B cell (primary cell): ENCODE results near the gene VASH1. TPM values are rescaled to one million over a fixed set of nuclear protein-coding genes. Genes with fewer than 3 reads are reported as not detected.

Experiments
- ATAC-seq: fragments of 200-7000 bp; cut with Tn5 transposase; one replicate; pipeline ENCODE4 v1.10.0; 2021; ENCODE audit warnings: low read depth, mild to moderate bottlenecking, moderate number of reproducible peaks, moderate library complexity
- CTCF ChIA-PET: fragments of 350-600 bp; sonication (Branson Sonifier 250); formaldehyde crosslinking; loops from one replicate; lab custom pipeline; 2021; ENCODE audit warnings: antibody characterized with exemption, inconsistent platforms; lab: Charles Lee
- POLR2A ChIA-PET: fragments of 350-600 bp; sonication (Branson Sonifier 250); formaldehyde crosslinking; loops from one replicate; lab custom pipeline; 2021; ENCODE audit warnings: antibody characterized with exemption; lab: Charles Lee
- DNase-seq: peaks from one replicate; pipeline ENCODE4 v3.0.0; 2013
- H2AFZ ChIP-seq: 2 replicates; pipeline ENCODE4 v1.6.1; 2012; ENCODE audit warnings: mild to moderate bottlenecking, low read depth, low read length; ENCODE audit not compliant: insufficient read depth, poor library complexity, severe bottlenecking
- H3K27ac ChIP-seq, 2 donors: 1 replicate in 1 of 2; 2 replicates in 1 of 2; pipeline ENCODE4 v1.5.1; 2012 to 2013; ENCODE audit warnings: low read length in 2 of 2, mild to moderate bottlenecking in 2 of 2, moderate library complexity in 1 of 2
- H3K27me3 ChIP-seq, 4 experiments: fragments of 200-600 bp in 1 of 4; sonication (generic) in 1 of 4; replicated peaks in 1 of 4; 1 replicate in 2 of 4; 2 replicates in 2 of 4; pipeline versions ENCODE4 v1.6.1 to v1.7.0; 2013 to 2016; ENCODE audit warnings: low read length in 3 of 4, mild to moderate bottlenecking in 2 of 4, mixed read lengths in 1 of 4, moderate library complexity in 1 of 4; ENCODE audit not compliant: insufficient read depth in 4 of 4, control insufficient read depth in 3 of 4; ENCODE audit errors: control extremely low read depth in 1 of 4
- H3K36me3 ChIP-seq, 2 experiments: replicated peaks in 1 of 2; 1 replicate in 1 of 2; 2 replicates in 1 of 2; pipeline versions ENCODE4 v1.6.1 to v1.7.1; 2013; ENCODE audit warnings: low read length in 1 of 2; ENCODE audit not compliant: insufficient read depth in 2 of 2, control insufficient read depth in 1 of 2; ENCODE audit errors: control extremely low read depth in 1 of 2, extremely low read depth in 1 of 2
- H3K4me1 ChIP-seq, 2 donors: fragments of 200-600 bp in 1 of 2; sonication (generic) in 1 of 2; 1 replicate in 1 of 2; 2 replicates in 1 of 2; pipeline versions ENCODE4 v1.5.1 to v1.6.1; 2013 to 2017; ENCODE audit warnings: low read length in 2 of 2; ENCODE audit not compliant: control insufficient read depth in 2 of 2, insufficient read depth in 2 of 2
- H3K4me2 ChIP-seq: replicated peaks from 2 replicates; pipeline ENCODE3; 2012; ENCODE audit warnings: mild to moderate bottlenecking, low read depth, low read length; ENCODE audit not compliant: poor library complexity, severe bottlenecking
- H3K4me3 ChIP-seq, 5 experiments: fragments of 200-600 bp in 1 of 5; sonication (generic) in 1 of 5; 1 replicate in 3 of 5; 2 replicates in 2 of 5; pipeline versions ENCODE4 v1.5.1 to v1.7.0; 2011 to 2016; ENCODE audit warnings: low read length in 4 of 5, mild to moderate bottlenecking in 4 of 5, low read depth in 2 of 5, control low read depth in 1 of 5, moderate library complexity in 1 of 5; ENCODE audit not compliant: insufficient read depth in 1 of 5; ENCODE audit errors: control extremely low read depth in 1 of 5, extremely low read depth in 1 of 5
- H3K79me2 ChIP-seq: fragments of 200-600 bp; sonication (generic); one replicate; pipeline ENCODE4 v1.6.0; 2016; ENCODE audit warnings: low read length; ENCODE audit not compliant: control insufficient read depth, insufficient read depth
- H3K9ac ChIP-seq: fragments of 200-600 bp; sonication (generic); 2 replicates; pipeline ENCODE4 v1.6.1; 2017; ENCODE audit warnings: mild to moderate bottlenecking, low read length, moderate library complexity
- H3K9me3 ChIP-seq, 3 donors: one replicate each; pipeline versions ENCODE4 v1.6.1 to v1.7.1; 2013; ENCODE audit warnings: low read length in 2 of 3; ENCODE audit not compliant: control insufficient read depth in 2 of 3, insufficient read depth in 1 of 3; ENCODE audit errors: control extremely low read depth in 1 of 3
- H4K20me1 ChIP-seq: 2 replicates; pipeline ENCODE4 v1.6.0; 2012; ENCODE audit warnings: mild to moderate bottlenecking, low read length; ENCODE audit not compliant: insufficient read depth, control insufficient read depth, poor library complexity, severe bottlenecking
- H3K27ac Mint-ChIP-seq: one replicate; pipeline ENCODE4 v1.8.0; 2021; ENCODE audit warnings: mixed read lengths
- H3K27me3 Mint-ChIP-seq: one replicate; pipeline ENCODE4 v1.8.0; 2021; ENCODE audit warnings: mixed read lengths
- H3K4me1 Mint-ChIP-seq: one replicate; pipeline ENCODE4 v1.8.0; 2021; ENCODE audit warnings: mixed read lengths
- H3K4me3 Mint-ChIP-seq: one replicate; pipeline ENCODE4 v1.8.0; 2021; ENCODE audit warnings: mixed read lengths
- H3K9me3 Mint-ChIP-seq: one replicate; pipeline ENCODE4 v1.8.0; 2022; ENCODE audit warnings: mixed read lengths; ENCODE audit not compliant: insufficient read depth
- CTCF ChIP-seq: fragments of 200-600 bp; IDR thresholded peaks from one replicate; pipeline ENCODE4 v1.8.0; 2022; ENCODE audit warnings: antibody characterized with exemption, mild to moderate bottlenecking
- EZH2 ChIP-seq: IDR thresholded peaks from 2 replicates; pipeline ENCODE4 v1.6.1; 2012; ENCODE audit warnings: borderline replicate concordance, low read depth, mild to moderate bottlenecking, moderate library complexity, low read length; ENCODE audit not compliant: insufficient read depth, poor library complexity, severe bottlenecking
- WGBS: methylation state at CpG from one replicate; pipeline ENCODE4 v1.1.5; 2013; ENCODE audit warnings: missing lambda C conversion rate; ENCODE audit not compliant: insufficient coverage; 5-methylcytosine and 5-hydroxymethylcytosine counted together
- intact Hi-C: fragments of 100-400 bp; cut with micrococcal nuclease; formaldehyde crosslinking; loops from one replicate; pipeline ENCODE4 v1.10.0; 2022
- polyA plus RNA-seq: library from polyadenylated mRNA; depleted of rRNA; stranded (reverse); fragments of >200 nt; gene quantifications from 2 replicates; pipeline ENCODE4 v1.2.3, GENCODE V29; 2012
- total RNA-seq, 2 donors: library from RNA; stranded (reverse); fragments of 120-200 nt in 1 of 2; gene quantifications; 1 replicate in 1 of 2; 2 replicates in 1 of 2; pipeline versions ENCODE4 v1.2.3 to v1.2.4, GENCODE V29; 2013 to 2022

Gene VASH1
- total and polyA plus RNA-seq, 2 donors (not counting 1 experiment from before 2014, with no cell fraction given) = 0.60 to 2.7 TPM

- Histone ChIP-seq H3K4me1 (no peaks in the 10 kb centered on the region), H3K79me2 (no peaks in the 10 kb centered on the region), H3K27ac (no peak overlapping the region), H2AFZ (no peak overlapping the region), H3K27me3 (no peaks in the 10 kb centered on the region), H3K4me2 (no peak overlapping the region), H3K36me3 (peaks cover 0 to 27% of the 10 kb centered on the region in 2 experiments), H3K9ac (no peak overlapping the region), H3K4me3 (no peak overlapping the region), H4K20me1 (no peaks in the 10 kb centered on the region), H3K9me3 (no peaks in the 10 kb centered on the region)
- ChIA-PET POLR2A (no interaction called here), CTCF (interaction anchor here (0.8 kb wide), 1 partner anchor 18 kb away, joined by 3 read pairs; no protein-coding TSS in a partner anchor)
- intact Hi-C loops = no loop called here
- DNase-seq = no peak
- WGBS = 92% methylated on average over 7 of the region's 7 CpGs
- ATAC-seq = no peak
- Mint-ChIP-seq H3K4me1 (no peaks in the 10 kb centered on the region), H3K27ac (no peak overlapping the region), H3K9me3 (no peaks in the 10 kb centered on the region), H3K27me3 (no peaks in the 10 kb centered on the region), H3K4me3 (no peak overlapping the region)
- TF ChIP-seq CTCF = no peak
- TF ChIP-seq EZH2 = no peak
These were observed 18.2 kb downstream of the VASH1 start for GRCh38 chr14:76779221-76780057.

- Mint-ChIP-seq H3K4me1 (no peaks in the 10 kb centered on the region), H3K9me3 (no peaks in the 10 kb centered on the region), H3K4me3 (no peak overlapping the region), H3K27me3 (no peaks in the 10 kb centered on the region), H3K27ac (peak overlapping the region; percentile 23)
- no peak overlapping the region for H3K4me3 ChIP-seq
- ATAC-seq = no peak
- no peaks in the 10 kb centered on the region for H3K4me1 ChIP-seq
- peaks cover 0 to 27% of the 10 kb centered on the region in 2 experiments for H3K36me3 ChIP-seq
- H3K79me2 ChIP-seq = no peaks in the 10 kb centered on the region
- WGBS = 100% methylated on average over 2 of the region's 2 CpGs
- no peaks in the 10 kb centered on the region for H4K20me1 ChIP-seq
- no peak for DNase-seq
- intact Hi-C loops = no loop called here
- no peaks in the 10 kb centered on the region for H3K9me3 ChIP-seq
- TF ChIP-seq CTCF = no peak
- TF ChIP-seq EZH2 = no peak
- CTCF ChIA-PET = interaction anchor here (0.8 kb wide), 1 partner anchor 17 kb away, joined by 3 read pairs; no protein-coding TSS in a partner anchor
- H3K9ac ChIP-seq = no peak overlapping the region
- no peak overlapping the region for H2AFZ ChIP-seq
- H3K27me3 ChIP-seq = no peaks in the 10 kb centered on the region
- POLR2A ChIA-PET = no interaction called here
- no peak overlapping the region for H3K27ac ChIP-seq
- H3K4me2 ChIP-seq = no peak overlapping the region
These were observed 18.7 kb downstream of the VASH1 start for GRCh38 chr14:76780058-76780345.
